Mesenchymal stem cell (in vitro differentiated cells and primary cell): ENCODE measurements around the gene ADIRF.
"Not testable (repeated sequence)": the region's sequence is repeated elsewhere in the genome, so short reads cannot be mapped to it uniquely, and the experiment has no call there.

ENCODE experiments used
- DNase-seq: peaks from one replicate; pipeline ENCODE4 v3.0.0-alpha.2; 2013
- H2AFZ ChIP-seq: one replicate; pipeline ENCODE4 v1.6.1; 2013; ENCODE audit warnings: low read depth, mild to moderate bottlenecking, control low read depth, inconsistent platforms, low read length, moderate library complexity
- H2AK5ac ChIP-seq: 2 replicates; pipeline ENCODE4 v1.6.1; 2013; ENCODE audit warnings: low read length, moderate library complexity, mild to moderate bottlenecking, inconsistent platforms; ENCODE audit not compliant: severe bottlenecking
- H2BK120ac ChIP-seq: one replicate; pipeline ENCODE4 v1.6.1; 2013; ENCODE audit warnings: low read depth, mild to moderate bottlenecking, inconsistent platforms, low read length, moderate library complexity
- H2BK12ac ChIP-seq, 2 experiments: one replicate each; pipeline ENCODE4 v1.6.1; 2013; ENCODE audit warnings: inconsistent platforms in 2 of 2, low read length in 2 of 2, mild to moderate bottlenecking in 2 of 2, moderate library complexity in 2 of 2, control low read depth in 1 of 2
- H2BK15ac ChIP-seq: one replicate; pipeline ENCODE4 v1.6.1; 2013; ENCODE audit warnings: mild to moderate bottlenecking, low read depth, inconsistent platforms; ENCODE audit not compliant: poor library complexity, severe bottlenecking
- H2BK5ac ChIP-seq: 2 replicates; pipeline ENCODE4 v1.6.1; 2013; ENCODE audit warnings: low read depth, mild to moderate bottlenecking, low read length, control low read depth, inconsistent platforms; ENCODE audit not compliant: poor library complexity, severe bottlenecking
- H3K14ac ChIP-seq, 2 experiments: one replicate each; pipeline ENCODE4 v1.6.1; 2013; ENCODE audit warnings: inconsistent platforms in 2 of 2, low read length in 2 of 2, control low read depth in 1 of 2, mild to moderate bottlenecking in 1 of 2, moderate library complexity in 1 of 2
- H3K18ac ChIP-seq, 2 experiments: one replicate each; pipeline ENCODE4 v1.6.1; 2013; ENCODE audit warnings: inconsistent platforms in 2 of 2, low read length in 2 of 2, control low read depth in 1 of 2, low read depth in 1 of 2, mild to moderate bottlenecking in 1 of 2
- H3K23ac ChIP-seq, 2 experiments: one replicate each; pipeline ENCODE4 v1.6.1; 2013; ENCODE audit warnings: inconsistent platforms in 2 of 2, low read length in 2 of 2, mild to moderate bottlenecking in 2 of 2, moderate library complexity in 2 of 2, control low read depth in 1 of 2
- H3K27ac ChIP-seq: 2 replicates; pipeline ENCODE4 v1.5.1; 2013; ENCODE audit warnings: mild to moderate bottlenecking, moderate library complexity, low read length, control low read depth, inconsistent platforms; ENCODE audit not compliant: poor library complexity, severe bottlenecking
- H3K27me3 ChIP-seq, 2 experiments: 2 replicates each; pipeline versions ENCODE4 v1.6.1 to v1.7.0; 2013; ENCODE audit warnings: low read length in 2 of 2, mild to moderate bottlenecking in 2 of 2, moderate library complexity in 2 of 2, control low read depth in 1 of 2, inconsistent platforms in 1 of 2; ENCODE audit not compliant: control insufficient read depth in 1 of 2, insufficient read depth in 1 of 2
- H3K36me3 ChIP-seq, 2 experiments: 2 replicates each; pipeline versions ENCODE4 v1.6.1 to v1.7.0; 2013; ENCODE audit warnings: low read length in 2 of 2, control low read depth in 1 of 2, inconsistent platforms in 1 of 2, low read depth in 1 of 2, mild to moderate bottlenecking in 1 of 2; ENCODE audit not compliant: insufficient read depth in 2 of 2, control insufficient read depth in 1 of 2
- H3K4ac ChIP-seq, 2 experiments: one replicate each; pipeline ENCODE4 v1.6.1; 2013; ENCODE audit warnings: inconsistent platforms in 2 of 2, low read length in 2 of 2, mild to moderate bottlenecking in 2 of 2, moderate library complexity in 2 of 2, control low read depth in 1 of 2, low read depth in 1 of 2
- H3K4me1 ChIP-seq: 2 replicates; pipeline ENCODE4 v1.6.1; 2013; ENCODE audit warnings: low read depth, low read length, control low read depth; ENCODE audit not compliant: control insufficient read depth, insufficient read depth
- H3K4me2 ChIP-seq: 2 replicates; pipeline ENCODE4 v1.6.1; 2013; ENCODE audit warnings: low read length, mild to moderate bottlenecking, inconsistent platforms; ENCODE audit not compliant: poor library complexity, severe bottlenecking
- H3K4me3 ChIP-seq, 2 experiments: 2 replicates each; pipeline versions ENCODE4 v1.5.1 to v1.7.0; 2013; ENCODE audit warnings: low read length in 2 of 2, mild to moderate bottlenecking in 2 of 2, control low read depth in 1 of 2, low read depth in 1 of 2; ENCODE audit not compliant: insufficient read depth in 1 of 2
- H3K79me1 ChIP-seq: replicated peaks from 2 replicates; pipeline ENCODE4 v1.6.1; 2013; ENCODE audit warnings: mild to moderate bottlenecking, control low read depth, low read length, inconsistent platforms; ENCODE audit not compliant: poor library complexity, severe bottlenecking
- H3K9ac ChIP-seq: 2 replicates; pipeline ENCODE4 v1.7.0; 2013; ENCODE audit warnings: mild to moderate bottlenecking, low read length, moderate library complexity
- H3K9me3 ChIP-seq: 2 replicates; pipeline ENCODE4 v1.7.0; 2013; ENCODE audit warnings: mild to moderate bottlenecking, low read length; ENCODE audit not compliant: control insufficient read depth
- H4K8ac ChIP-seq: one replicate; pipeline ENCODE4 v1.6.1; 2013; ENCODE audit warnings: inconsistent platforms, mild to moderate bottlenecking, low read length, moderate library complexity
- H4K91ac ChIP-seq: one replicate; pipeline ENCODE4 v1.6.1; 2013; ENCODE audit warnings: mild to moderate bottlenecking, low read length, inconsistent platforms
- WGBS: methylation state at CpG from one replicate; pipeline ENCODE4 v1.1.7; 2013; ENCODE audit warnings: mixed read lengths; 5-methylcytosine and 5-hydroxymethylcytosine counted together

Gene ADIRF

GRCh38 chr10:86932674-86933073 lies 35.6 kb upstream of the ADIRF start:
- H3K36me3 ChIP-seq = peaks cover 17 to 42% of the 10 kb centered on the region in 2 experiments
- no peak overlapping the region for H2AFZ ChIP-seq
- H2BK120ac ChIP-seq = no peak overlapping the region
- H3K9ac ChIP-seq = peak overlapping the region; percentile 37
- H3K79me1 ChIP-seq = no peaks in the 10 kb centered on the region
- no peak overlapping the region for H2AK5ac ChIP-seq
- no peak overlapping the region for H3K4me2 ChIP-seq
- H3K9me3 ChIP-seq = no peaks in the 10 kb centered on the region
- H3K4me1 ChIP-seq = peaks cover 9% of the 10 kb centered on the region
- H3K14ac ChIP-seq = no peak overlapping the region
- no peak overlapping the region for H4K8ac ChIP-seq
- no peak overlapping the region for H2BK15ac ChIP-seq
- H4K91ac ChIP-seq = no peak overlapping the region
- 87% methylated on average over 2 of the region's 2 CpGs for WGBS
- no peak overlapping the region for H3K4ac ChIP-seq
- H2BK12ac ChIP-seq = no peak overlapping the region
- H3K18ac ChIP-seq = no peak overlapping the region
- H2BK5ac ChIP-seq = no peak overlapping the region
- no peak overlapping the region for H3K4me3 ChIP-seq
- H3K27me3 ChIP-seq = no peaks in the 10 kb centered on the region
- no peak overlapping the region for H3K23ac ChIP-seq
- no peak for DNase-seq
- H3K27ac ChIP-seq = no peak overlapping the region

GRCh38 chr10:86934162-86934711 lies 34.0 kb upstream of the ADIRF start:
- not testable (repeated sequence) for H3K18ac ChIP-seq, H3K14ac ChIP-seq, H2BK5ac ChIP-seq, H2BK12ac ChIP-seq, H3K9ac ChIP-seq, H4K91ac ChIP-seq, H3K27ac ChIP-seq, H3K4ac ChIP-seq, H3K27me3 ChIP-seq, H2BK15ac ChIP-seq, H3K4me1 ChIP-seq, H4K8ac ChIP-seq, H2BK120ac ChIP-seq, DNase-seq, H3K79me1 ChIP-seq, H2AFZ ChIP-seq, H2AK5ac ChIP-seq, H3K23ac ChIP-seq, H3K4me2 ChIP-seq, H3K4me3 ChIP-seq, H3K9me3 ChIP-seq
- peaks cover 15 to 36% of the 10 kb centered on the region in 2 experiments for H3K36me3 ChIP-seq
- whole genome bisulfite sequencing = 94% methylated on average over 6 of the region's 6 CpGs

GRCh38 chr10:86936661-86937501 lies 31.4 kb upstream of the ADIRF start:
- peak; percentile 62 for DNase-seq
- H2BK12ac ChIP-seq = no peak overlapping the region

GRCh38 chr10:86937502-86938154 lies 30.7 kb upstream of the ADIRF start:
- Histone ChIP-seq H3K4me1 (peaks cover 13% of the 10 kb centered on the region), H3K36me3 (peaks cover 0 to 21% of the 10 kb centered on the region in 2 experiments), H3K4me2 (no peak overlapping the region), H2BK12ac (peak overlapping the region in 1 of 2 experiments; percentile 40), H3K23ac (no peak overlapping the region), H4K8ac (no peak overlapping the region), H3K9me3 (no peaks in the 10 kb centered on the region), H3K79me1 (no peaks in the 10 kb centered on the region), H2AK5ac (no peak overlapping the region), H3K27ac (no peak overlapping the region), H3K4me3 (no peak overlapping the region), H4K91ac (no peak overlapping the region), H3K14ac (no peak overlapping the region), H3K9ac (no peak overlapping the region), H3K4ac (no peak overlapping the region), H3K18ac (no peak overlapping the region), H2BK5ac (no peak overlapping the region), H2BK120ac (no peak overlapping the region), H2BK15ac (no peak overlapping the region), H2AFZ (no peak overlapping the region), H3K27me3 (no peaks in the 10 kb centered on the region)
- DNase-seq = no peak
- WGBS = 85% methylated on average over 6 of the region's 6 CpGs

More at GRCh38 chr10:86936661-86937501, 31.4 kb upstream of the ADIRF start:
- Histone ChIP-seq H3K36me3 (peaks cover 0 to 21% of the 10 kb centered on the region in 2 experiments), H3K27me3 (no peaks in the 10 kb centered on the region), H3K18ac (no peak overlapping the region), H3K4me1 (peaks cover 13% of the 10 kb centered on the region), H2BK5ac (no peak overlapping the region), H3K14ac (no peak overlapping the region), H2AK5ac (no peak overlapping the region), H3K9ac (peak overlapping the region; percentile 11), H3K4me3 (no peak overlapping the region), H3K4me2 (no peak overlapping the region), H4K8ac (no peak overlapping the region), H2AFZ (no peak overlapping the region), H2BK120ac (no peak overlapping the region), H3K4ac (no peak overlapping the region), H3K9me3 (no peaks in the 10 kb centered on the region), H3K27ac (no peak overlapping the region), H4K91ac (no peak overlapping the region), H3K79me1 (no peaks in the 10 kb centered on the region), H2BK15ac (no peak overlapping the region), H3K23ac (no peak overlapping the region)
- 90% methylated on average over 12 of the region's 13 CpGs for WGBS
